ENCODE measurements around the gene HPCA.

Gene HPCA

GRCh38 chr1:32871364-32872191 is 14.7 kb upstream of the HPCA start:
- no peak for DNase-seq

GRCh38 chr1:32872192-32872460 is 14.2 kb upstream of the HPCA start:
- DNase-seq, result no peak

- DNase-seq, result no peak
These were observed 12.8 kb upstream of the HPCA start for GRCh38 chr1:32873484-32873883.

GRCh38 chr1:32874860-32875752 is 11.2 kb upstream of the HPCA start:
- DNase-seq, result no peak

- DNase-seq, result peak; percentile 77
These were observed 9.7 kb upstream of the HPCA start for GRCh38 chr1:32876341-32877210.

- DNase-seq, result no peak
These were observed 8.8 kb upstream of the HPCA start for GRCh38 chr1:32877211-32878110.

- DNase-seq, result no peak
These were observed 8.1 kb upstream of the HPCA start for GRCh38 chr1:32878183-32878582.

GRCh38 chr1:32878637-32879041 is 7.7 kb upstream of the HPCA start:
- DNase-seq, result no peak

GRCh38 chr1:32881291-32881690 is 5.0 kb upstream of the HPCA start:
- DNase-seq, result no peak

- DNase-seq, result no peak
These were observed 4.1 kb upstream of the HPCA start for GRCh38 chr1:32881871-32882850.

GRCh38 chr1:32883338-32884031 is 2.8 kb upstream of the HPCA start:
- DNase-seq, result no peak

- no peak for DNase-seq
These were observed 2.3 kb upstream of the HPCA start for GRCh38 chr1:32884032-32884372.

- DNase-seq, result no peak
These were observed 1.6 kb upstream of the HPCA start for GRCh38 chr1:32884726-32885125.

- no peak for DNase-seq
These were observed 651 bp upstream of the HPCA start for GRCh38 chr1:32885676-32886003.

GRCh38 chr1:32886828-32887414 is 630 bp downstream of the HPCA start:
- DNase-seq, result no peak

GRCh38 chr1:32887623-32888022 is 1.3 kb downstream of the HPCA start:
- no peak for DNase-seq

GRCh38 chr1:32888134-32888533 is 1.8 kb downstream of the HPCA start:
- DNase-seq, result peak; percentile 46

GRCh38 chr1:32888677-32889420 is 2.6 kb downstream of the HPCA start:
- no peak for DNase-seq

GRCh38 chr1:32889731-32890278 is 3.5 kb downstream of the HPCA start:
- no peak for DNase-seq
